ENCODE data around the gene COBL.

GRCh38 chr7:51152706-51153200 is 163.9 kb downstream of the COBL start:
- no peak for TF ChIP-seq CTCF (IDR thresholded peaks at IDR 0.05)
- no peak for TF ChIP-seq POLR2A (IDR thresholded peaks at IDR 0.05)
- no peak for TF ChIP-seq POLR2AphosphoS5 (IDR thresholded peaks at IDR 0.05)

Data from prostate gland (tissue), 2 donors.